GM12892 (cell line): ENCODE measurements around the gene KCNC1.

Source experiments
- POLR2A ChIP-seq: IDR thresholded peaks from 2 replicates; pipeline ENCODE4 v1.6.1; 2011; ENCODE audit warnings: low read depth, low read length, control low read depth
- TAF1 ChIP-seq: IDR thresholded peaks from 2 replicates; pipeline ENCODE4 v1.6.1; 2011; ENCODE audit warnings: low read depth, mild to moderate bottlenecking, control low read depth, low read length, borderline replicate concordance

- TF ChIP-seq TAF1 (no peak), POLR2A (no peak)
Observed at GRCh38 chr11:17821648-17822400, 87.2 kb downstream of the KCNC1 start.
